HEK293T (cell line): ENCODE measurements around the gene CA10.

Experiments used
- BHLHE40 ChIP-seq: fragments of 450-650 bp; IDR thresholded peaks from 2 replicates; pipeline ENCODE4 v1.6.1; 2016; ENCODE audit warnings: mild to moderate bottlenecking, moderate library complexity, borderline replicate concordance
- FOXA1 ChIP-seq: fragments of 450-650 bp; IDR thresholded peaks from 2 replicates; pipeline ENCODE4 v1.6.1; 2016; ENCODE audit warnings: mild to moderate bottlenecking
- FOXK2 ChIP-seq: fragments of 450-650 bp; IDR thresholded peaks from 2 replicates; pipeline ENCODE4 v1.6.1; 2016; ENCODE audit warnings: mild to moderate bottlenecking
- FOXM1 ChIP-seq: fragments of 450-650 bp; IDR thresholded peaks from 2 replicates; pipeline ENCODE4 v1.6.1; 2017; ENCODE audit warnings: mild to moderate bottlenecking, borderline replicate concordance
- LEF1 ChIP-seq: fragments of 450-650 bp; IDR thresholded peaks from 2 replicates; pipeline ENCODE4 v1.6.1; 2017; ENCODE audit warnings: mild to moderate bottlenecking, borderline replicate concordance
- PKNOX1 ChIP-seq: fragments of 450-650 bp; IDR thresholded peaks from 2 replicates; pipeline ENCODE4 v1.6.1; 2016
- SP1 ChIP-seq: fragments of 450-650 bp; IDR thresholded peaks from 2 replicates; pipeline ENCODE4 v1.6.1; 2017

GRCh38 chr17:51612692-51613091 is 545.8 kb downstream of the CA10 start:
- TF ChIP-seq FOXA1 (no peak), LEF1 (no peak), BHLHE40 (no peak), PKNOX1 (no peak), FOXM1 (no peak), SP1 (no peak), FOXK2 (no peak)
